ENCODE results near the gene PDE11A.

Gene PDE11A

DNA sequence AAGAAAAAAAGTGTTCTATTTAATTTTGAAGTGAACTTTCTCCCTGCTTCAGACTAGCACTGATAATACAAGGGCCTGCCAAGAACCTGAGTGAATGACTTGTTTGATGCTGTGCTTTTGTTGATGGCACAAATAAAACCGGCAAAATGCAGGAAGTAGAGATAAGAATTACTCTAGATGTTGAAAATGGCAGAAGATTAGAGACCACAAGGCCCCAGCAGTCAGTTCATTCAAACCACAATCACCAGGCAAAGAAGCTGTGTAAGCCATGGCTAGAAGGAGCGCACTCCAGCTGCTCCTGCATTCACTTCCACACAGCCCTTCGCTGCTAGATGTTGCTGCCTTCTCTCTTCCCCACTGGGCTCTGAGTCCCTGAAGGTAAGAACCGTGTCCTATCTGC, 383.0 kb downstream of the PDE11A start:
- DNase-seq: no peak

DNA sequence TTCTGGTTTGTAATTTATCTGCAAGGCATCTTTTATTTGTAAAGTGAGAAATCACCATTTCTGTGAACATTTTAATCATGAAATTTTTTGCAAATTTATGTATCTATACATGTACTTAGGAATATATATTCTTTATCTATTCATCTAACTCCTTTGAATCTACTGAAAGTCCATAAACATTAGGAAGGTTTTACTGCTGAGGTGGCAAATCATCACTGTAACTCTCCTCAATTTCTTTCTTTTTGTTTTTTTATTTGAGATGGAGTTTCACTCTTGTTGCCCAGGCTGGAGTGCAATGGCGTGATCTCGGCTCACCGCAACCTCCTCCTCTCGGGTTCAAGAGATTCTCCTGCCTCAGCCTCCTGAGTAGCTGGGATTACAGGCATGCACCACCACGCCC, 383.7 kb downstream of the PDE11A start:
- no peak for DNase-seq

- DNase-seq: no peak
These were observed 388.9 kb downstream of the PDE11A start for GRCh38 chr2:177683661-177684069.

- no peak for DNase-seq
These were observed 389.5 kb downstream of the PDE11A start for GRCh38 chr2:177682836-177683660.

GRCh38 chr2:177682006-177682405, 390.6 kb downstream of the PDE11A start:
- no peak for DNase-seq

DNA sequence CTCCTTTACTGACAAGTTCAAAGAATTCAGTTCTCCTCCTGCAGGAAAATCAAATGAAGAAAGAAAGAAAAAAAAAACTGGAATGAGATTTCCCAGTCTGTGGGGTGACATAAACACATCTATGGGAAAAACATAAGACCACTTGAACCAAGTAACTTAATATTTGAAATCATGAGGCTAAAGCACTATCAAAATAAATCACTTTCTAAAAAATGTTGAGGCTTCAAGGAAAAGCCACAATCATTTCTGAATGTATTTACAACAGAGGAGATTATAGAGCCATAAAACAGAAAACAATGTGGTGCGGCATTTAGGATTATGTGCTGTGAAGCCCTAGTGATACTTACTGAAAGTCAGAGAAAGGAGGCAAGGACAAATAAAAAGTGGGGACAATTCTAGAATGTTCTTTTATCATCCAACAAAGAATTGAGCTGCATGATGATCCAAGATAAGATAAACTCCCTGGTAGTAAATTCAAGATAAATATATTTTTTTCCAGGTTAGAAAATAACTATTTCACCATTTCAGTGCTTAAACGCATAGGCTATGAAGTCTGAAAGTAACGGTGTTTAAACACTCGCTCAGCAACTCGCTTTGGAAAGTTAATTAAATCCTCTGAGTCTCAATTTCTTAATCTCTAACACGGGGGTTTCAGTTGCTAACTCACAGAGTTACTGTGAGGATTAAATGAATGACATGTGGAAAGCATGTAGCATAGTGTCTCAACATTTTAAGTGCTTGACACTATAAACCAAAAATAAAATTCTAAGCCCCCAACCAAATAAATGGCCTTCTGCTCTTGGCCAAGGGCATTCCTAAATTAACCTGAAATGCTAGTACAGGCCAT, 391.5 kb downstream of the PDE11A start:
- no peak for DNase-seq

GRCh38 chr2:177679611-177680605, 392.7 kb downstream of the PDE11A start:
- no peak for DNase-seq

- DNase-seq: no peak
These were observed 393.6 kb downstream of the PDE11A start for GRCh38 chr2:177678939-177679338.

GRCh38 chr2:177676636-177677035, 395.9 kb downstream of the PDE11A start:
- DNase-seq: no peak

- no peak for DNase-seq
These were observed 396.8 kb downstream of the PDE11A start for GRCh38 chr2:177675825-177676224.

GRCh38 chr2:177675350-177675821, 397.2 kb downstream of the PDE11A start:
- DNase-seq: no peak

GRCh38 chr2:177673602-177674595, 398.7 kb downstream of the PDE11A start:
- DNase-seq: no peak

- no peak for DNase-seq
These were observed 400.9 kb downstream of the PDE11A start for GRCh38 chr2:177671662-177672061.

DNA sequence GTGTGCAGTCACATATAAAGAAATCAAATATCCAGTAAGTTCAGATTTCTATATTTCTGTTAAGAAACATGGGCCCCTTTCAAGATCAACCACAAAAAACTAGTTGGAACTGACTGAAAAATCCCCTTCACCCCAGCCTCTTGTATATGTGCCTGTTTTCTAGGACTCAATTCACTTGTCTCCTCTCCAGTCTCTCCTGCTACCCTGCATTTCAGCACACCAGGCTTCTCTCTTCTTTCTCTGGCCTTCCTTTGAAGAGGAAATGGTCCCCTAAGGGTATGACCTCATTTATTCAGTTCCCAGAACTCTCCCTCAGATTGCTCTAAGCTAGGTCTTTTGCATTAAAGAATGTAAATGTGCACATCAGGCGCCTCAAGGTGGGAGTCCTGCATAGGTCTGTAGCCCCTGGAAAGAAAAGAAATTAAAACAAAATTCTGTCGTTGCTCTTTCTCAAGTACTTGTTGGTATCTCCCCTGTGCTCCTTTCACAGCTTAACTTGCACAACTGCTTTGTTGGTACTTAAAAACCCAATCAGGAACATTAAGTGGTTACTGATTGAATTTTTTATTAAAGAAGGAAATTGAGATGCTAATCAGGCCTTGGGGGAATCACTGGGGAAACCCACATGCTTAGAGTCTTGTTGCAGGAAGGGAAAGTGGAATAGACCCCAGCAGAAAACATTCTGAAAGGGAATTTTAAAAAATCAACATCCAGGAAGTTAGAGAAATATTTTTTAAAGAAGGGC, 401.6 kb downstream of the PDE11A start:
- no peak for DNase-seq

GRCh38 chr2:177669625-177670330, 402.8 kb downstream of the PDE11A start:
- no peak for DNase-seq

DNA sequence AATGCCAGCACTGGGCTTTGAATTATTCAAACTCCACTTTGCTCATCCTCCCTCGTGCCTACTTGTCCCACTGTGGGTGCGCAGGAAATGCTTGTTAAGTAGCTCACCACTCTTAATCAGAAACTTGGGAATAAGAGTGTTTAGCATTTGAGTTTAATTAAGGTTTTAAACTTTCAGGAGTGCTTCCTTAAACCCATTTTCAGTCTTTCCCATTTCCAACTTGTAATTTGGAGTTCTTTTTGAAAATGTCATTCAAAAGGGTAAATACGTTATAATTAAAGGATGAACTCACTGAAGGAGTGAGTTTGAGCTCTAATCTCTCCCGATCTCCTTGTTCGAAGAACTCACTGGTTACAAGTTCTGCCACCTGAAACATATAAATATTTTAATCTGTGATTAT, 403.4 kb downstream of the PDE11A start:
- no peak for DNase-seq

- DNase-seq: no peak
These were observed 404.0 kb downstream of the PDE11A start for GRCh38 chr2:177668617-177669016.

GRCh38 chr2:177667626-177668025, 405.0 kb downstream of the PDE11A start:
- DNase-seq: no peak

- no peak for DNase-seq
These were observed 406.2 kb downstream of the PDE11A start for GRCh38 chr2:177666408-177666807.

DNA sequence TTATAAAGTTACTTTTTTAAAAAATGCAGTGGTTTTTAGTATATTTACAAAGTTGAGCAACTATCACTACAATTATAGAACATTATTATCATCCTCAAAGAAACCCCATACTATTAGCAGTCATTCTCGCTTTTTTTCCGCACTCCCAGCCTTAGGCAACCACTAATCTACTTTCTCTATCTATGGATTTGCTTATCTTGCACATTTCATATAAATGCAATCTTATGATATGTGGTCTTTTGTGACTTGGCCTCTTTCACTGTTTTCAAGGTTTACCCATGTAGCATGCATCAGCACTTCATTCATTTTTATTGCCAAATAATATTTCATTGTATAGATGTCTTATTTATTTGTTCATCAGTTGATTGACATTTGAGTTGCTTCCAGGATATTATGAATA, 406.6 kb downstream of the PDE11A start:
- DNase-seq: no peak
